Adrenal gland (tissue), 12 donors: ENCODE results near the gene IL25. TPM values are rescaled to one million over a fixed set of nuclear protein-coding genes. Genes with fewer than 3 reads are reported as not detected.

Experiments used
- DNase-seq, 7 donors: peaks; one replicate each; pipeline ENCODE4 v3.0.0-alpha.2; 2019 to 2020
- H3K27ac ChIP-seq, 5 donors: fragments of 200-600 bp; sonication (generic) in 4 of 5; 1 replicate in 3 of 5; 2 replicates in 2 of 5; pipeline versions ENCODE4 v1.5.1 to v1.8.0; 2016 to 2020; ENCODE audit warnings: mild to moderate bottlenecking in 1 of 5
- H3K27me3 ChIP-seq: fragments of 200-600 bp; 2 replicates; pipeline ENCODE4 v1.8.0; 2021
- H3K36me3 ChIP-seq, 2 donors: fragments of 200-600 bp; replicated peaks in 1 of 2; 1 replicate in 1 of 2; 2 replicates in 1 of 2; pipeline versions ENCODE4 v1.5.1 to v1.8.0; 2018 to 2022
- H3K4me1 ChIP-seq, 2 donors: fragments of 200-600 bp; replicated peaks in 1 of 2; 1 replicate in 1 of 2; 2 replicates in 1 of 2; pipeline versions ENCODE4 v1.5.1 to v1.8.0; 2018 to 2021
- H3K4me3 ChIP-seq, 4 donors: fragments of 200-600 bp; sonication (generic) in 3 of 4; one replicate each; pipeline ENCODE4 v1.5.1; 2016 to 2018
- H3K9me3 ChIP-seq, 3 donors: fragments of 200-600 bp; sonication (generic) in 1 of 3; replicated peaks in 1 of 3; 1 replicate in 2 of 3; 2 replicates in 1 of 3; pipeline versions ENCODE4 v1.5.1 to v1.8.0; 2016 to 2021
- CTCF ChIP-seq, 6 experiments: fragments of 450-650 bp in 4 of 6; fragments of 200-600 bp in 2 of 6; sonication (generic) in 1 of 6; IDR thresholded peaks; 1 replicate in 5 of 6; 2 replicates in 1 of 6; pipeline versions ENCODE4 v1.5.1 to v1.8.0; 2016 to 2021; ENCODE audit warnings: antibody characterized with exemption in 6 of 6, mild to moderate bottlenecking in 2 of 6, moderate library complexity in 1 of 6
- POLR2A ChIP-seq, 2 donors: fragments of 450-650 bp; IDR thresholded peaks; one replicate each; pipeline ENCODE4 v1.6.1; 2017; ENCODE audit warnings: antibody characterized with exemption in 2 of 2, mild to moderate bottlenecking in 2 of 2, moderate library complexity in 1 of 2
- WGBS, 4 donors: extraction: QIAGEN DNeasy Blood & Tissue Kit in 2 of 4; methylation state at CpG; one replicate each; pipeline versions ENCODE4 v1.1.5 to v1.1.7; 2013 to 2017; 5-methylcytosine and 5-hydroxymethylcytosine counted together
- intact Hi-C, 2 donors: fragments of 100-400 bp; cut with DNase I; formaldehyde crosslinking; loops; one replicate each; pipeline versions ENCODE4 v1.14.1 to v1.15.0; 2022 to 2023
- polyA plus RNA-seq, 3 donors: library from polyadenylated mRNA; stranded (reverse); fragments of 200-250 nt in 2 of 3; fragments of 350-450 nt in 1 of 3; fragmentation: Illumina TruSeq in 1 of 3; extraction: RNeasy Lipid Tissue Mini Kit (QIAGEN cat#74804) in 1 of 3; gene quantifications; one replicate each; pipeline ENCODE4 v1.2.3, GENCODE V29; 2013 to 2014
- total RNA-seq, 9 donors: library from RNA; depleted of rRNA in 4 of 9; stranded (reverse); fragments of >200 nt in 4 of 9; fragments of 120-200 nt in 1 of 9; fragmentation: NEBNext Ultra II Directional in 1 of 9; extraction: Animal tissue kit (Norgen Biotek cat#: 25700) in 1 of 9; gene quantifications; one replicate each; pipeline versions ENCODE4 v1.1.0 to v1.2.4, GENCODE V29; 2013 to 2023
- donor health status: healthy with polysubstance abuse.
- donor health status: Bipolar disorder and iron deficiency.
- donor health status: DM: yes; HTN: yes; CAD: no.
- donor health status: DM: no; HTN: no; CAD: no.
- donor health status: DM: no; HTN: no; CAD: no.
- donor health status: DM: yes; HTN: yes; CAD: no.

IL25 gene
- total and polyA plus RNA-seq, 12 donors = 0.10 TPM; not detected in 11

- H3K36me3 ChIP-seq = no peaks in the 10 kb centered on the region
- no peaks in the 10 kb centered on the region for H3K4me1 ChIP-seq
- no peak for DNase-seq
- no peak for TF ChIP-seq POLR2A (IDR thresholded peaks at IDR 0.05)
- no peak for TF ChIP-seq CTCF (IDR thresholded peaks at IDR 0.05)
- intact Hi-C loops = no loop called here
- no peak overlapping the region for H3K4me3 ChIP-seq
- no peaks in the 10 kb centered on the region for H3K9me3 ChIP-seq
- H3K27me3 ChIP-seq = no peaks in the 10 kb centered on the region
- H3K27ac ChIP-seq = no peak overlapping the region
- 55 to 65% (median 61%) methylated on average over 5 of the region's 5 CpGs for WGBS, 4 donors
Observed at GRCh38 chr14:23408307-23408630, 35.7 kb downstream of the IL25 start.

GRCh38 chr14:23409475-23409874, 36.9 kb downstream of the IL25 start:
- H3K4me1 ChIP-seq = no peaks in the 10 kb centered on the region
- H3K4me3 ChIP-seq = no peak overlapping the region
- H3K27ac ChIP-seq = no peak overlapping the region
- no peak for TF ChIP-seq CTCF (IDR thresholded peaks at IDR 0.05)
- no peak for TF ChIP-seq POLR2A (IDR thresholded peaks at IDR 0.05)
- no peaks in the 10 kb centered on the region for H3K9me3 ChIP-seq
- no peaks in the 10 kb centered on the region for H3K27me3 ChIP-seq
- WGBS, 4 donors = 73 to 100% (median 85%) methylated on average over 1 to 2 of the region's 2 CpGs
- H3K36me3 ChIP-seq = no peaks in the 10 kb centered on the region
- intact Hi-C loops = no loop called here
- DNase-seq = no peak

GRCh38 chr14:23409966-23410635, 37.5 kb downstream of the IL25 start:
- Histone ChIP-seq H3K9me3 (no peaks in the 10 kb centered on the region), H3K36me3 (no peaks in the 10 kb centered on the region), H3K27me3 (no peaks in the 10 kb centered on the region), H3K4me1 (no peaks in the 10 kb centered on the region), H3K27ac (no peak overlapping the region), H3K4me3 (no peak overlapping the region)
- intact Hi-C loops = no loop called here
- peak in 2 of 7 donors; percentile 2 to 89 for DNase-seq
- TF ChIP-seq POLR2A (IDR thresholded peaks at IDR 0.05) (no peak), CTCF (IDR thresholded peaks at IDR 0.05) (no peak)
- WGBS, 4 donors = 77 to 81% (median 79%) methylated on average over 10 to 14 of the region's 14 CpGs

GRCh38 chr14:23411563-23412525, 39.2 kb downstream of the IL25 start:
- intact Hi-C loops = no loop called here
- H3K27ac ChIP-seq = no peak overlapping the region
- WGBS, 4 donors = 79 to 89% (median 82%) methylated on average over 10 to 14 of the region's 14 CpGs
- H3K9me3 ChIP-seq = no peaks in the 10 kb centered on the region
- H3K4me3 ChIP-seq = no peak overlapping the region
- no peaks in the 10 kb centered on the region for H3K27me3 ChIP-seq
- H3K36me3 ChIP-seq = no peaks in the 10 kb centered on the region
- TF ChIP-seq CTCF (IDR thresholded peaks at IDR 0.05) (no peak), POLR2A (IDR thresholded peaks at IDR 0.05) (no peak)
- no peaks in the 10 kb centered on the region for H3K4me1 ChIP-seq
- no peak for DNase-seq
